WERI-Rb-1 (cell line): ENCODE data around the gene LMX1B.

Experiments
- DNase-seq: peaks from one replicate; pipeline ENCODE4 v3.0.0-alpha.2; 2020
- H3K27ac ChIP-seq: fragments of 250-450 bp; sonication (Bioruptor Pico); 2 replicates; pipeline ENCODE4 v1.5.1; 2020; ENCODE audit warnings: mild to moderate bottlenecking, moderate library complexity
- H3K27me3 ChIP-seq: fragments of 250-450 bp; sonication (Bioruptor Pico); 2 replicates; pipeline ENCODE4 v1.5.1; 2021; ENCODE audit warnings: mild to moderate bottlenecking, low read depth, moderate library complexity; ENCODE audit not compliant: insufficient read depth, severe bottlenecking
- H3K36me3 ChIP-seq: fragments of 250-450 bp; sonication (Bioruptor Pico); 2 replicates; pipeline ENCODE4 v1.5.1; 2020; ENCODE audit warnings: mild to moderate bottlenecking, moderate library complexity
- H3K4me3 ChIP-seq: 2 replicates; pipeline ENCODE4 v1.5.1; 2011; ENCODE audit warnings: low read depth, mild to moderate bottlenecking, control low read depth, low read length
- H3K9me3 ChIP-seq: fragments of 250-450 bp; sonication (Bioruptor Pico); 2 replicates; pipeline ENCODE4 v1.5.1; 2021; ENCODE audit warnings: mild to moderate bottlenecking, moderate library complexity; ENCODE audit not compliant: severe bottlenecking
- TF ChIP-seq, protein P1 (sequence below): IDR thresholded peaks from 2 replicates; pipeline ENCODE4 v1.5.1; 2011; ENCODE audit warnings: low read depth, mild to moderate bottlenecking, control low read depth, inconsistent platforms, low read length

Gene LMX1B

DNA sequence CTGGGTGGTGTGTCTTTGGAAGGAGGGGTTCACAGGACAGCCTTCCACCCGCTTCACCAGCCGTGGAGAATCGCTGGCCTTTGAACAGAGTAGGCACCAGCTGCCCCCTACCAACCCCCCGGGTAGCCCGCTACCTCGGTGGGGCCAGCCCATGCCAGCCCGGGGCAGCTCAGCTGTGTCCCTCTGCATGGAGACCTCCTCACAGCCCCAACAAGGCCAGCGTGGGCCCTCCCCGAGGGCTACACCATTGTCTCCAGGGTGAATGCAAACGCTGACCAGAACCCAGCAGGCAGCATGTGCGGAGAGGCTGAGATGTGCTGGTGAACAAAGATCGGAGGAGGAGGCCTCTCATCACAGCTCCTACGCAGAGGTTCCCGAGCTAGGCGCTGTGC, 51.9 kb downstream of the LMX1B start:
- H3K27ac ChIP-seq = no peak overlapping the region
- TF ChIP-seq, protein P1, sequence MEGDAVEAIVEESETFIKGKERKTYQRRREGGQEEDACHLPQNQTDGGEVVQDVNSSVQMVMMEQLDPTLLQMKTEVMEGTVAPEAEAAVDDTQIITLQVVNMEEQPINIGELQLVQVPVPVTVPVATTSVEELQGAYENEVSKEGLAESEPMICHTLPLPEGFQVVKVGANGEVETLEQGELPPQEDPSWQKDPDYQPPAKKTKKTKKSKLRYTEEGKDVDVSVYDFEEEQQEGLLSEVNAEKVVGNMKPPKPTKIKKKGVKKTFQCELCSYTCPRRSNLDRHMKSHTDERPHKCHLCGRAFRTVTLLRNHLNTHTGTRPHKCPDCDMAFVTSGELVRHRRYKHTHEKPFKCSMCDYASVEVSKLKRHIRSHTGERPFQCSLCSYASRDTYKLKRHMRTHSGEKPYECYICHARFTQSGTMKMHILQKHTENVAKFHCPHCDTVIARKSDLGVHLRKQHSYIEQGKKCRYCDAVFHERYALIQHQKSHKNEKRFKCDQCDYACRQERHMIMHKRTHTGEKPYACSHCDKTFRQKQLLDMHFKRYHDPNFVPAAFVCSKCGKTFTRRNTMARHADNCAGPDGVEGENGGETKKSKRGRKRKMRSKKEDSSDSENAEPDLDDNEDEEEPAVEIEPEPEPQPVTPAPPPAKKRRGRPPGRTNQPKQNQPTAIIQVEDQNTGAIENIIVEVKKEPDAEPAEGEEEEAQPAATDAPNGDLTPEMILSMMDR = no peak
- H3K36me3 ChIP-seq = no peaks in the 10 kb centered on the region
- DNase-seq = no peak
- H3K27me3 ChIP-seq = no peaks in the 10 kb centered on the region
- H3K9me3 ChIP-seq = no peaks in the 10 kb centered on the region
- no peak overlapping the region for H3K4me3 ChIP-seq

DNA sequence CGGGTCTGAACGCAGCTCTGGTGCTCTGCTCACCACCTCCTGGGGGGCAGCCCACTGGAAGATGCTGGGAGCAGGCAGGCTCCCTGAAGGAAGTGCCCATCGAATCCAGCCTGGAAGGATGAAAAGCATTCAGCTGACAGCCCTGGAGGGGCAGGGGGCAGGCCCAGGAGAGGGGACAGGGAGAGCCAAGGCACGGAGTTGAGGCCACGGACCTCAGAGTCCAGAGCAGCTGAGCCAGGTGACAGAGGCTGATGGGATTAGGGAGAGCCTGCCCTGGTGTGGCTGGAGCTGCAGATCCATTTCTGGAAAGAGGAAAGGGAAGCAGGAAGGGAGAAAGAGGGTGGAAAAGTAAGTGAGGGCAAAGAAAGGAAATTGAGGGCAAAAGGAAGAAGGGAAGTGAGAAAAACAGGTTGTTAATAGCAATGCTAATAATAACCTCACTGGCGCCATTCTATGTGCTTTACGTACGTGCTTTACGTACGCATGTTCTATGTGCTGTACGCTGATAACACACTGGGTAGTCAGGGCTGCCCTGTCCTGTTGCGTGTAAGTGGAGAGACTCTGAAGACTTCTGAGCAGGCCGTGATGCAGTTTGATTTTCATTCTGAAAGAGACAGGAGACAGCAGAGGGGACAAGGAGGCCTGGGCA, 52.6 kb downstream of the LMX1B start:
- no peaks in the 10 kb centered on the region for H3K9me3 ChIP-seq
- no peak overlapping the region for H3K4me3 ChIP-seq
- TF ChIP-seq, protein P1 = no peak
- H3K27ac ChIP-seq = no peak overlapping the region
- no peaks in the 10 kb centered on the region for H3K27me3 ChIP-seq
- no peaks in the 10 kb centered on the region for H3K36me3 ChIP-seq
- peak; percentile 55 for DNase-seq

DNA sequence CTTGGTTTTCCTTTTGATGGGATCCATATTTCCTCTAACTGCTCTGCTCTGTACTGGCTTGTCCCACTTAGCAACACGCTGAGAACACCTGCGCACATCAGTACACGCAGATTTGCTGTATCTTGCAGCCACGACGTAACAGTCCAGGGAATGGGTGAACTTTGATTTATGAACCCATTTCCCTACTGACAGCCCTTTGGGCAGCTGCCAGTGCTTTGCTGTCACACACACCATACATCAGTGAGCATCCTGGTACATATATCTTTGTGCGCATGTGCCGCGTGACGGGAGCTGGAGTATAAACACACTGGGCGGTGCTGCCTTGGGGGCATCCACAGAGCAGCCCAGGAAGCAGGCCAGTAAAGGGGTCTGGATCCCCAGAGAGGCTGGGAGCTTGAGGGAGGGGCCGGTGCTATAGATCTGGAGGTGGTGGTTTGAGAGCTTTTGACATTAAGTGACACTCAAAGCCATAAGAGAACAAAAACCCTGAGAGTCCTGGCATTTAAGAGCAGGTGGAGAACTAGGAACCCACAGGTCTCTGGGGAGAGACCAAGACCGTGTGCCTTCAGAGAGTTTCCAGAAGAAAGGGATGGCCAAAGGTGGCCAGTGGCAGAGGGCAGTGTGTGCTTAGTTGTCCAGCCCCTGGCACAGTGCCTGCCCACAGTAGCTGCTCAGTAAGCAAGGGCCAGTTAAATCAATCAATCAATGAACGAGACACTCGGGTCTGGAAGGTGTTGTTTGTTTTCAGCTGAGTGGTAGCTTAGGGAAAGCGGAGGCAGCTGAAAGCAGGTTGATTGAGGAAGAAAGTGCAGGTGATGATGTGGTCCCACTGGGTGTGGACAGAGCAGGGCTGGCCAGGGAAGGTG, 53.7 kb downstream of the LMX1B start:
- no peak for DNase-seq
- H3K9me3 ChIP-seq = no peaks in the 10 kb centered on the region
- TF ChIP-seq, protein P1 = no peak
- H3K27me3 ChIP-seq = no peaks in the 10 kb centered on the region
- H3K27ac ChIP-seq = no peak overlapping the region
- H3K36me3 ChIP-seq = no peaks in the 10 kb centered on the region
- no peak overlapping the region for H3K4me3 ChIP-seq

DNA sequence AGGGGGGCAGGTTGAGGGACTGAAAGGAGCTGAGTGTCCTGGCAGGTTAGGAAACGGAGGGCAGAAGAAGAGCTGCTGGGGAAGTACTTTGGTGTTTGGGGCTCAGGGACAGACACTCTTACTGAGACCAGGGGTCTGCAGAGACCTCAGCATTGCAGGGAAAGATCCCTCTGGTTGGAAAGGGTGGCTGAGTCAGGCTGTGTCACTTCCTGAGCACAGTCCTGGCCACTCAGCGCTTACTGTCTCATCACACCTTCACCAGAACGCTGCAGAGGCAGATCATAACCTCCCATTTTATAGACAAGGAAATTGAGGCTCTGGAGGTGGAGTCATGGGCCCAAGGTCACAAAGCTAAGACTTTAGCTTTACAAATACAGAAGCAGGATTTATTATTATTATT, 54.3 kb downstream of the LMX1B start:
- H3K27ac ChIP-seq = no peak overlapping the region
- H3K9me3 ChIP-seq = no peaks in the 10 kb centered on the region
- H3K36me3 ChIP-seq = no peaks in the 10 kb centered on the region
- H3K27me3 ChIP-seq = no peaks in the 10 kb centered on the region
- DNase-seq = no peak
- no peak overlapping the region for H3K4me3 ChIP-seq
- TF ChIP-seq, protein P1 = no peak

DNA sequence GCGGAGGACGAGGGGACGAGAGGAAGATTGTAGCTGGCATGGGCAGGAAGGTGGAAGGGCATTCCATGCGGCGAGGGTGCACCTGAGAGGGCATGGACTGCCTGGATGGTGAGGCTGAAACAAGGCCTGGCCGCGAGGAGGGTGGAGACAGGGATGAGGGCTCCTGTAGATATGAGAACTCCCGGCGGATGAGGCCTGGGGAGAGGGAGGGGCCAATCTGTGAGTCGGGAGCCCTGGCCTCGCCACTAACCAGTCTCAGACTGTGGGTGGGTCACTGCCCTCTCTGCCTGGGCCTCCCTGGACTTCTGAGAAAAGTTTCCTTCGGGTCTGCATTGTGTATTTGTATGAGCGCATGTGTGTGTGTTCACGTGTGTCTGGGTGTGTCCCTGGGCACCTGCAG, 55.4 kb downstream of the LMX1B start:
- H3K27me3 ChIP-seq = no peaks in the 10 kb centered on the region
- H3K9me3 ChIP-seq = no peaks in the 10 kb centered on the region
- no peaks in the 10 kb centered on the region for H3K36me3 ChIP-seq
- TF ChIP-seq, protein P1 = no peak
- no peak overlapping the region for H3K27ac ChIP-seq
- H3K4me3 ChIP-seq = no peak overlapping the region
- no peak for DNase-seq
